ENCODE measurements around the gene CPA4.

The CPA4 gene

GRCh38 chr7:130344271-130344866 lies 51.4 kb downstream of the CPA4 start, which contains the start of gene CPA5:
CPA5 (plus strand) TSS chr7:130344816; CDS start chr7:130346486, 1,670 bp downstream.
- H3K9me3 Mint-ChIP-seq: no peaks in the 10 kb centered on the region
- no peaks in the 10 kb centered on the region for H3K27me3 Mint-ChIP-seq
- no peaks in the 10 kb centered on the region for H3K4me1 Mint-ChIP-seq
- no peak within 1 kb of the TSS for H3K4me3 Mint-ChIP-seq
- no peak within 1 kb of the TSS for H3K27ac Mint-ChIP-seq
- H3K36me3 Mint-ChIP-seq: no peaks in the 10 kb centered on the region

- H3K4me1 Mint-ChIP-seq: no peaks in the 10 kb centered on the region
- no peak overlapping the region for H3K27ac Mint-ChIP-seq
- H3K9me3 Mint-ChIP-seq: no peaks in the 10 kb centered on the region
- H3K36me3 Mint-ChIP-seq: no peaks in the 10 kb centered on the region
- no peaks in the 10 kb centered on the region for H3K27me3 Mint-ChIP-seq
- H3K4me3 Mint-ChIP-seq: no peak overlapping the region
Measured at GRCh38 chr7:130345136-130345535, 52.2 kb downstream of the CPA4 start.

GRCh38 chr7:130345725-130346124 lies 52.8 kb downstream of the CPA4 start:
- H3K4me3 Mint-ChIP-seq: no peak overlapping the region
- no peaks in the 10 kb centered on the region for H3K27me3 Mint-ChIP-seq
- no peaks in the 10 kb centered on the region for H3K9me3 Mint-ChIP-seq
- no peak overlapping the region for H3K27ac Mint-ChIP-seq
- H3K36me3 Mint-ChIP-seq: no peaks in the 10 kb centered on the region
- no peaks in the 10 kb centered on the region for H3K4me1 Mint-ChIP-seq

GRCh38 chr7:130346177-130346905 lies 53.4 kb downstream of the CPA4 start:
- Mint-ChIP-seq H3K4me3 (no peak overlapping the region), H3K27ac (no peak overlapping the region), H3K36me3 (no peaks in the 10 kb centered on the region), H3K4me1 (no peaks in the 10 kb centered on the region), H3K27me3 (no peaks in the 10 kb centered on the region), H3K9me3 (no peaks in the 10 kb centered on the region)

GRCh38 chr7:130346941-130347340 lies 54.0 kb downstream of the CPA4 start:
- Mint-ChIP-seq H3K36me3 (no peaks in the 10 kb centered on the region), H3K27ac (no peak overlapping the region), H3K27me3 (no peaks in the 10 kb centered on the region), H3K4me3 (no peak overlapping the region), H3K4me1 (no peaks in the 10 kb centered on the region), H3K9me3 (no peaks in the 10 kb centered on the region)

- Mint-ChIP-seq H3K4me3 (no peak overlapping the region), H3K27me3 (no peaks in the 10 kb centered on the region), H3K9me3 (no peaks in the 10 kb centered on the region), H3K27ac (no peak overlapping the region), H3K36me3 (no peaks in the 10 kb centered on the region), H3K4me1 (no peaks in the 10 kb centered on the region)
Measured at GRCh38 chr7:130349911-130350782, 57.2 kb downstream of the CPA4 start.

GRCh38 chr7:130350945-130351790 lies 58.2 kb downstream of the CPA4 start:
- Mint-ChIP-seq H3K4me3 (no peak overlapping the region), H3K27me3 (no peaks in the 10 kb centered on the region), H3K27ac (no peak overlapping the region)

GRCh38 chr7:130351791-130352090 lies 58.8 kb downstream of the CPA4 start:
- Mint-ChIP-seq H3K27me3 (no peaks in the 10 kb centered on the region), H3K36me3 (no peaks in the 10 kb centered on the region), H3K27ac (no peak overlapping the region), H3K4me3 (no peak overlapping the region), H3K9me3 (no peaks in the 10 kb centered on the region), H3K4me1 (no peaks in the 10 kb centered on the region)

More at GRCh38 chr7:130350945-130351790, 58.2 kb downstream of the CPA4 start:
- Mint-ChIP-seq H3K36me3 (no peaks in the 10 kb centered on the region), H3K9me3 (no peaks in the 10 kb centered on the region), H3K4me1 (no peaks in the 10 kb centered on the region)

- Mint-ChIP-seq H3K27ac (no peak overlapping the region), H3K4me1 (no peaks in the 10 kb centered on the region), H3K4me3 (no peak overlapping the region), H3K27me3 (no peaks in the 10 kb centered on the region), H3K9me3 (no peaks in the 10 kb centered on the region), H3K36me3 (no peaks in the 10 kb centered on the region)
Measured at GRCh38 chr7:130352194-130353074, 59.5 kb downstream of the CPA4 start.

- Mint-ChIP-seq H3K9me3 (no peaks in the 10 kb centered on the region), H3K36me3 (no peaks in the 10 kb centered on the region), H3K4me3 (no peak overlapping the region), H3K27me3 (no peaks in the 10 kb centered on the region), H3K4me1 (no peaks in the 10 kb centered on the region), H3K27ac (no peak overlapping the region)
Measured at GRCh38 chr7:130353196-130353595, 60.2 kb downstream of the CPA4 start.

- H3K4me1 Mint-ChIP-seq: no peaks in the 10 kb centered on the region
- H3K36me3 Mint-ChIP-seq: peaks cover 2% of the 10 kb centered on the region
- peaks cover 5% of the 10 kb centered on the region for H3K9me3 Mint-ChIP-seq
- H3K4me3 Mint-ChIP-seq: no peak overlapping the region
- no peak overlapping the region for H3K27ac Mint-ChIP-seq
- H3K27me3 Mint-ChIP-seq: no peaks in the 10 kb centered on the region
Measured at GRCh38 chr7:130356121-130356875, 63.3 kb downstream of the CPA4 start.

- Mint-ChIP-seq H3K9me3 (peaks cover 5% of the 10 kb centered on the region), H3K27me3 (no peaks in the 10 kb centered on the region), H3K4me1 (no peaks in the 10 kb centered on the region), H3K4me3 (no peak overlapping the region), H3K36me3 (peaks cover 2% of the 10 kb centered on the region), H3K27ac (no peak overlapping the region)
Measured at GRCh38 chr7:130356876-130357611, 64.1 kb downstream of the CPA4 start.

GRCh38 chr7:130358471-130358870 lies 65.5 kb downstream of the CPA4 start:
- H3K4me1 Mint-ChIP-seq: no peaks in the 10 kb centered on the region
- no peak overlapping the region for H3K4me3 Mint-ChIP-seq
- H3K27ac Mint-ChIP-seq: no peak overlapping the region
- H3K36me3 Mint-ChIP-seq: peaks cover 2% of the 10 kb centered on the region
- H3K9me3 Mint-ChIP-seq: peaks cover 5% of the 10 kb centered on the region
- H3K27me3 Mint-ChIP-seq: no peaks in the 10 kb centered on the region

All from activated naive CD4-positive, alpha-beta T cell treated with anti-CD3 and anti-CD28 coated beads, Interleukin-2, amount 50 U/mL, for 24 hours (primary cell).